ENCODE results near the gene CFAP73. TPM values are rescaled to one million over a fixed set of nuclear protein-coding genes. Genes with fewer than 3 reads are reported as not detected.

CFAP73 gene
- total and polyA plus RNA-seq, 2 of the 8 experiments (the other 6 are each of a cell fraction or from before 2014, with no cell fraction given), result 0.45 to 0.56 TPM

DNA sequence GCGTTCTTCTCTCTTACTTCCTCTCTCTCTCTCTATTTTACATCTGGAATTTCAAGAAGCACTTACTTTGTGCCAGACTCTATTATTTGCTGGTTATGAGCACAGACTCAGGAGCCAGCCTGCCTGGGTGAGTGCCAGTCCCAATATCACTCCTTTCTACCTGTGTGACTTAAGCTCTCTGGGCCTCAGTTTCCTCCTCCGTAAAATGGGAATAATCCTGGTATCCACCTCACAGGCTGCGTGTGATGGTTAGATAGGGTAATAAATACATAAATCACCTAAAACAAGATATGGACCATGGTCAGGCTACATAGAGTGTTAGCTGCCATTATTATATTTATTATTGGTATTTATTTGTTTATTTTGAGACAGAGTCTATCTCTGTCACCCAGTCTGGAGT lies 38.3 kb upstream of the CFAP73 start:
- Histone ChIP-seq H3K4me3 (ENCODE audit: extremely low read depth in 1 of 4, insufficient read depth in 2 of 4, low read depth in 3 of 4, low read length in 4 of 4) (no peak overlapping the region), H3K27me3 (replicated peaks in 1 of 4; ENCODE audit: control insufficient read depth in 3 of 4, extremely low read depth in 1 of 4, insufficient read depth in 3 of 4, low read length in 3 of 4) (no peaks in the 10 kb centered on the region), H3K23me2 (ENCODE audit: low read depth, low read length) (no peaks in the 10 kb centered on the region), H3K56ac (replicated peaks; ENCODE audit: insufficient read length, low read depth, low read length) (no peak overlapping the region), H2BK12ac (ENCODE audit: low read depth, low read length) (no peak overlapping the region), H2AK5ac (ENCODE audit: low read depth, low read length) (no peak overlapping the region), H3K79me2 (ENCODE audit: control insufficient read depth in 1 of 2, insufficient read depth in 2 of 2, low read length in 2 of 2) (no peaks in the 10 kb centered on the region), H3K14ac (ENCODE audit: insufficient read length) (no peak overlapping the region), H3K36me3 (ENCODE audit: control insufficient read depth in 2 of 4, insufficient read depth in 4 of 4, low read length in 3 of 4) (no peaks in the 10 kb centered on the region), H3K9me3 (ENCODE audit: insufficient read depth in 2 of 2, low read depth in 1 of 2, low read length in 1 of 2) (no peaks in the 10 kb centered on the region), H3K4me1 (replicated peaks in 1 of 4; ENCODE audit: control insufficient read depth in 3 of 4, insufficient read depth in 4 of 4, low read length in 3 of 4) (no peaks in the 10 kb centered on the region), H3K18ac (ENCODE audit: extremely low read depth, low read length) (no peak overlapping the region), H2BK120ac (replicated peaks; ENCODE audit: low read depth, low read length) (no peak overlapping the region), H3K4ac (replicated peaks; ENCODE audit: insufficient read length, low read depth, low read length) (no peak overlapping the region), H2AFZ (ENCODE audit: low read length) (no peak overlapping the region), H4K20me1 (replicated peaks in 1 of 2; ENCODE audit: control insufficient read depth in 1 of 2, insufficient read depth in 2 of 2, low read length in 2 of 2) (no peaks in the 10 kb centered on the region), H3K9ac (replicated peaks in 1 of 4; ENCODE audit: extremely low read depth in 1 of 4, low read depth in 3 of 4, low read length in 3 of 4) (no peak overlapping the region), H3K27ac (ENCODE audit: low read depth, low read length) (no peak overlapping the region), H4K91ac (replicated peaks; ENCODE audit: insufficient read length, low read length) (no peak overlapping the region), H3K79me1 (ENCODE audit: low read depth, low read length) (no peaks in the 10 kb centered on the region; the same call in 1 of the 2 replicates), H3K4me2 (ENCODE audit: insufficient read depth in 1 of 2, low read depth in 2 of 2, low read length in 2 of 2) (no peak overlapping the region), H2BK15ac (ENCODE audit: low read length) (no peak overlapping the region), H4K5ac (ENCODE audit: insufficient read length, low read depth, low read length) (no peak overlapping the region), H4K8ac (ENCODE audit: extremely low read depth, insufficient read depth, low read length) (no peak overlapping the region), H2BK20ac (ENCODE audit: low read length) (no peak overlapping the region), H3K23ac (ENCODE audit: insufficient read length) (no peak overlapping the region), H2BK5ac (ENCODE audit: low read depth, low read length) (no peak overlapping the region)
- no peak for TF ChIP-seq RBBP5 (IDR thresholded peaks at IDR 0.05; ENCODE audit: borderline replicate concordance, low read depth, low read length)
- TF ChIP-seq FOSL1 (IDR thresholded peaks at IDR 0.05; ENCODE audit: insufficient read depth, low read depth, low read length), result no peak
- no peak for TF ChIP-seq HDAC6 (IDR thresholded peaks at IDR 0.05; ENCODE audit: low read depth, low read length)
- TF ChIP-seq SIX5 (IDR thresholded peaks at IDR 0.05; ENCODE audit: low read depth, low read length), result no peak
- no peak for TF ChIP-seq CBX5 (IDR thresholded peaks at IDR 0.05; ENCODE audit: low read depth, low read length)
- TF ChIP-seq SAP30 (IDR thresholded peaks at IDR 0.05; ENCODE audit: insufficient read depth, insufficient replicate concordance, low read length), result no peak
- TF ChIP-seq SP4 (IDR thresholded peaks at IDR 0.05; ENCODE audit: low read length), result no peak
- TF ChIP-seq POLR2A (IDR thresholded peaks at IDR 0.05; ENCODE audit: control extremely low read depth in 1 of 2, low read depth in 2 of 2, low read length in 2 of 2), result no peak
- no peak for TF ChIP-seq SIN3A (conservative IDR thresholded peaks at IDR 0.05 in 1 of 2, IDR thresholded peaks at IDR 0.05 in 1 of 2; ENCODE audit: low read depth in 1 of 2, low read length in 2 of 2)
- TF ChIP-seq CEBPB (IDR thresholded peaks at IDR 0.05; ENCODE audit: low read depth, low read length), result no peak
- 73% methylated on average over 3 of the region's 3 CpGs; no CpG with 5 or more reads in 1 of the 2 experiments for WGBS, 2 experiments (ENCODE audit: extremely low coverage in 1 of 2, insufficient coverage in 1 of 2, insufficient read length in 1 of 2, insufficient replicate concordance in 2 of 2, low coverage in 1 of 2, low lambda C conversion rate in 2 of 2, missing lambda C conversion rate in 1 of 2)
- DNase-seq (ENCODE audit: low read depth in 1 of 2, low spot score in 2 of 2) (no peak), FAIRE-seq (no peak)
- POLR2A ChIA-PET (ENCODE audit: partially characterized antibody), result no interaction called here
- CTCF ChIA-PET (ENCODE audit: partially characterized antibody), result interaction anchor here (0.6 to 2.0 kb wide), 7 partner anchors 9 to 118 kb away, joined by 3 to 7 read pairs (median 4); no protein-coding TSS in a partner anchor

Data from H1 (cell line).